OCI-LY7 (cell line): ENCODE measurements around the gene SPSB1. TPM values are rescaled to one million over a fixed set of nuclear protein-coding genes. Genes with fewer than 3 reads are reported as not detected.

Source experiments
- BruUV-seq: library from RNA; stranded (reverse); fragments of 400-500 nt; replicated peaks from 2 replicates; lab custom pipeline; 2021; lab: Mats Ljungman, UMichigan
- CTCF ChIA-PET: fragments of 300-600 bp; sonication (Branson Sonifier 250); formaldehyde crosslinking; loops from one replicate; lab custom pipeline; 2022; ENCODE audit warnings: antibody characterized with exemption; ENCODE audit not compliant: unreplicated experiment; lab: Charles Lee
- POLR2A ChIA-PET: fragments of 300-600 bp; sonication (Branson Sonifier 250); formaldehyde crosslinking; loops from one replicate; lab custom pipeline; 2022; ENCODE audit warnings: antibody characterized with exemption; lab: Charles Lee
- DNase-seq: peaks from one replicate; pipeline ENCODE4 v3.0.0-alpha.2; 2015; ENCODE audit warnings: low spot score
- H2AFZ ChIP-seq: fragments of 200-600 bp; sonication (generic), shearing (Covaris generic); 2 replicates; pipeline ENCODE4 v1.6.1; 2014; ENCODE audit warnings: mild to moderate bottlenecking, antibody characterized with exemption, low read length, moderate library complexity
- H3K27ac ChIP-seq: fragments of 200-600 bp; sonication (generic); 2 replicates; pipeline ENCODE4 v1.5.1; 2014; ENCODE audit warnings: mixed run types, low read depth, mild to moderate bottlenecking, moderate library complexity, low read length, inconsistent platforms; ENCODE audit not compliant: poor library complexity, severe bottlenecking
- H3K36me3 ChIP-seq: fragments of 200-600 bp; sonication (generic); 2 replicates; pipeline ENCODE4 v1.6.1; 2014; ENCODE audit warnings: mild to moderate bottlenecking, antibody characterized with exemption, low read length, moderate library complexity, mixed read lengths; ENCODE audit not compliant: insufficient read depth
- H3K4me1 ChIP-seq: fragments of 200-600 bp; sonication (generic); 2 replicates; pipeline ENCODE4 v1.5.1; 2014; ENCODE audit warnings: mild to moderate bottlenecking, low read length; ENCODE audit not compliant: insufficient read depth, poor library complexity, severe bottlenecking
- H3K4me2 ChIP-seq: fragments of 200-600 bp; sonication (generic); 2 replicates; pipeline ENCODE4 v1.6.1; 2014; ENCODE audit warnings: mild to moderate bottlenecking, low read length
- H3K4me3 ChIP-seq: fragments of 200-600 bp; sonication (generic); 2 replicates; pipeline ENCODE4 v1.5.1; 2014; ENCODE audit warnings: mild to moderate bottlenecking, low read depth, low read length; ENCODE audit not compliant: poor library complexity, severe bottlenecking
- H3K79me2 ChIP-seq: fragments of 200-600 bp; sonication (generic); 2 replicates; pipeline ENCODE4 v1.6.1; 2016; ENCODE audit warnings: low read depth, mild to moderate bottlenecking, low read length, moderate library complexity, mixed read lengths; ENCODE audit not compliant: insufficient read depth
- H3K9me2 ChIP-seq: fragments of 200-600 bp; sonication (generic); 2 replicates; pipeline ENCODE4 v1.6.1; 2016; ENCODE audit warnings: mild to moderate bottlenecking, low read length, mixed read lengths; ENCODE audit not compliant: insufficient read depth
- H3K9me3 ChIP-seq: fragments of 200-600 bp; sonication (generic); 2 replicates; pipeline ENCODE4 v1.6.1; 2014; ENCODE audit warnings: mild to moderate bottlenecking, mixed run types, low read length, mixed read lengths
- H4K20me1 ChIP-seq: fragments of 200-600 bp; sonication (generic); 2 replicates; pipeline ENCODE4 v1.6.1; 2014; ENCODE audit warnings: mild to moderate bottlenecking, antibody characterized with exemption, low read length, moderate library complexity, mixed read lengths; ENCODE audit not compliant: insufficient read depth
- EZH2phosphoT487 ChIP-seq: fragments of 200-600 bp; sonication (generic); IDR thresholded peaks from 2 replicates; pipeline ENCODE4 v1.6.1; 2018; ENCODE audit warnings: low read depth, borderline replicate concordance, mild to moderate bottlenecking, mixed run types, antibody characterized with exemption, low read length, moderate library complexity, mixed read lengths
- intact Hi-C: fragments of 100-400 bp; cut with micrococcal nuclease; formaldehyde crosslinking; loops from one replicate; pipeline ENCODE4 v1.10.0; 2022; ENCODE audit not compliant: unreplicated experiment
- total RNA-seq, 2 experiments: library from RNA; depleted of rRNA in 1 of 2; stranded (reverse); fragments of >200 nt in 1 of 2; shearing (Covaris generic) in 1 of 2; gene quantifications; 2 replicates each; pipeline ENCODE4 v1.2.3, GENCODE V29; 2014 to 2022
- TF ChIP-seq, protein P1 (sequence below): fragments of 200-600 bp; sonication (generic); conservative IDR thresholded peaks from 2 replicates; pipeline ENCODE4 v1.5.1; 2014; ENCODE audit warnings: mild to moderate bottlenecking, antibody characterized with exemption, low read length, moderate library complexity, mixed read lengths

SPSB1 gene
- total RNA-seq, 2 experiments from 2014 or later: 1.2 to 14.0 TPM

DNA sequence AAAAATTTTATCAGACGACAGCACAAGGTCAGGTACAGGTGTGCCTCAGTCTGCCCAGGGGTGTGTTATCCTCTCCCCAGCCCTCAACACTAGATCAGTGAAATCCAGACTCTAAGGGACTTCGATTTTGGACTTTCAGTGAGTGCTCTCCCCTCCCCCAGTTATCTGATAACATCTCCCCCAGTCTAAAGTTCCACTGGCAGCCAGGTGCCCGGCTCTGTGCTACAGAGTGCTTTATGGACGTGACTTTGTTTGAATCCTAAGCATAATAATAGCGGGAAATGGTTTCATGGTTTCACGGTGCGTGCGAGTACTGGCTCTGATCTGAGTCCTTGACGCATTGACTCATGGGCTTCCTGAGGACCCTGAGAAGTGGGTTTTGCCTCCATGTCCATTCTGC, 3.2 kb downstream of the SPSB1 start:
- BruUV-seq: no TSS peak
- H3K4me2 ChIP-seq: no peak overlapping the region
- peaks cover 31% of the 10 kb centered on the region for H3K4me1 ChIP-seq
- CTCF ChIA-PET: interaction anchor here (0.5 kb wide), 1 partner anchor 117 kb away, joined by 4 read pairs; no protein-coding TSS in a partner anchor
- no peak overlapping the region for H2AFZ ChIP-seq
- no peak overlapping the region for H3K4me3 ChIP-seq
- DNase-seq: no peak
- H4K20me1 ChIP-seq: peaks cover 17% of the 10 kb centered on the region; the same call in 1 of the 2 replicates
- no peak for TF ChIP-seq EZH2phosphoT487
- TF ChIP-seq, protein P1, sequence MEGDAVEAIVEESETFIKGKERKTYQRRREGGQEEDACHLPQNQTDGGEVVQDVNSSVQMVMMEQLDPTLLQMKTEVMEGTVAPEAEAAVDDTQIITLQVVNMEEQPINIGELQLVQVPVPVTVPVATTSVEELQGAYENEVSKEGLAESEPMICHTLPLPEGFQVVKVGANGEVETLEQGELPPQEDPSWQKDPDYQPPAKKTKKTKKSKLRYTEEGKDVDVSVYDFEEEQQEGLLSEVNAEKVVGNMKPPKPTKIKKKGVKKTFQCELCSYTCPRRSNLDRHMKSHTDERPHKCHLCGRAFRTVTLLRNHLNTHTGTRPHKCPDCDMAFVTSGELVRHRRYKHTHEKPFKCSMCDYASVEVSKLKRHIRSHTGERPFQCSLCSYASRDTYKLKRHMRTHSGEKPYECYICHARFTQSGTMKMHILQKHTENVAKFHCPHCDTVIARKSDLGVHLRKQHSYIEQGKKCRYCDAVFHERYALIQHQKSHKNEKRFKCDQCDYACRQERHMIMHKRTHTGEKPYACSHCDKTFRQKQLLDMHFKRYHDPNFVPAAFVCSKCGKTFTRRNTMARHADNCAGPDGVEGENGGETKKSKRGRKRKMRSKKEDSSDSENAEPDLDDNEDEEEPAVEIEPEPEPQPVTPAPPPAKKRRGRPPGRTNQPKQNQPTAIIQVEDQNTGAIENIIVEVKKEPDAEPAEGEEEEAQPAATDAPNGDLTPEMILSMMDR: no peak
- H3K79me2 ChIP-seq: peaks cover 26% of the 10 kb centered on the region; the same call in 1 of the 2 replicates
- POLR2A ChIA-PET: no interaction called here
- H3K27ac ChIP-seq: no peak overlapping the region
- H3K9me2 ChIP-seq: no peaks in the 10 kb centered on the region
- H3K36me3 ChIP-seq: no peaks in the 10 kb centered on the region
- intact Hi-C loops: no loop called here
- H3K9me3 ChIP-seq: no peaks in the 10 kb centered on the region

DNA sequence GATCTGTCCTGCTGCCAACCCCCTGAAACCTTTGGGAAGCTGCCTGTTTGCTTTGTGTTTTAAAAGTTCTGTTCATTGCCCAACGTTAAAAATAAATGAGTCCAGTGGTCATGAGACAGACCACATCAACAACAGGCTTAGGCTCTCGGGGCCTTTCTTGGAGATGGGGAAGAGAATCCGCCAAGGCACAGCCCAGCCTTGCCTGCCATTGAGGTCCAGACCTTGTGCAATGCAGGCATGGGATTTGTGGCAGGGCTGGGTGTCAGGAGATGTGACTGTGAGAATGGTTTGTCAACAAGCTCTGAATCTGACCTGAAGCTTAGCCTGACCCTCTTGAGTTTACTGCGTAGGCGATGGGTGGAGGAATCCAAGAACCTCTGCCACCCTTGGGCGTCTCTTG, 4.2 kb downstream of the SPSB1 start:
- ChIA-PET POLR2A (no interaction called here), CTCF (no interaction called here)
- TF ChIP-seq EZH2phosphoT487: no peak
- TF ChIP-seq, protein P1: no peak
- Histone ChIP-seq H3K27ac (no peak overlapping the region), H3K9me3 (no peaks in the 10 kb centered on the region), H3K4me2 (no peak overlapping the region), H3K4me3 (no peak overlapping the region), H3K9me2 (no peaks in the 10 kb centered on the region), H2AFZ (no peak overlapping the region), H3K36me3 (no peaks in the 10 kb centered on the region), H4K20me1 (peaks cover 17% of the 10 kb centered on the region; the same call in 1 of the 2 replicates), H3K4me1 (peaks cover 31% of the 10 kb centered on the region), H3K79me2 (peaks cover 26% of the 10 kb centered on the region; the same call in 1 of the 2 replicates)
- intact Hi-C loops: no loop called here
- DNase-seq: no peak
- BruUV-seq: no TSS peak

DNA sequence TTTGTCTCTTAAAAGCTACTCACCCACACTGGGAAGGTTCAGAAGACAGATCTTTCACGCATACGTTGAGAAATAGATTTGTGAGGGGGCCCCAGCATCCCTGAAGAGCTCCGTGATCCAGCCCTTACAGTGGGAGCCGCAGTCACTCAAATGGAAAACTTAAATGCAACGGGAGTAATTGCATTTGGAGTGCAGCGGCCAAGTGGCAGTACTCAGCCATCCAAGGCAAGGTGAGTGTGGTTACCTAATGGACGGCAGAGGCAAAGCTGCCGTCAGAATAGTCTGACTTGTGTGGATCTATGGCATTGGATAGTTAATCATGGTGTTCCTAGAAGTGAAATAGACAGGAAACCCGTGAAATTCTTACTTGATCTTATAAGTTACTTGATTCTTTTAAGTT, 5.1 kb downstream of the SPSB1 start:
- DNase-seq: no peak
- ChIA-PET CTCF (no interaction called here), POLR2A (no interaction called here)
- Histone ChIP-seq H4K20me1 (peaks cover 17% of the 10 kb centered on the region; the same call in 1 of the 2 replicates), H2AFZ (no peak overlapping the region), H3K9me3 (no peaks in the 10 kb centered on the region), H3K4me3 (no peak overlapping the region), H3K4me1 (peaks cover 31% of the 10 kb centered on the region), H3K9me2 (no peaks in the 10 kb centered on the region), H3K79me2 (peaks cover 26% of the 10 kb centered on the region; the same call in 1 of the 2 replicates), H3K36me3 (no peaks in the 10 kb centered on the region), H3K27ac (no peak overlapping the region), H3K4me2 (no peak overlapping the region)
- TF ChIP-seq, protein P1: no peak
- no peak for TF ChIP-seq EZH2phosphoT487
- intact Hi-C loops: no loop called here
- no TSS peak for BruUV-seq
